Measurements from ENCODE around the gene CYP2A7. TPM values are rescaled to one million over a fixed set of nuclear protein-coding genes. Genes with fewer than 3 reads are reported as not detected.
"Not testable (repeated sequence)": the region's sequence is repeated elsewhere in the genome, so short reads cannot be mapped to it uniquely, and the experiment has no call there.

CYP2A7 gene
- total and polyA plus RNA-seq, 2 of the 8 experiments (the other 6 are each of a cell fraction or from before 2014, with no cell fraction given) = 0.23 TPM; not detected in 1

- CTCF ChIA-PET (ENCODE audit: partially characterized antibody) = interaction anchor here (1.8 kb wide), 1 partner anchor 241 kb away, joined by 4 read pairs; no protein-coding TSS in a partner anchor
- WGBS, 2 experiments (ENCODE audit: extremely low coverage in 1 of 2, insufficient coverage in 1 of 2, insufficient read length in 1 of 2, insufficient replicate concordance in 2 of 2, low coverage in 1 of 2, low lambda C conversion rate in 2 of 2, missing lambda C conversion rate in 1 of 2) = 30% methylated on average over 11 of the region's 23 CpGs; no CpG with 5 or more reads in 1 of the 2 experiments
Observed at GRCh38 chr19:40875526-40875951, 6.5 kb downstream of the CYP2A7 start.

GRCh38 chr19:40874874-40875273, 7.2 kb downstream of the CYP2A7 start:
- H2BK20ac ChIP-seq (ENCODE audit: low read length); H2BK120ac ChIP-seq (replicated peaks; ENCODE audit: low read depth, low read length); H3K23me2 ChIP-seq (ENCODE audit: low read depth, low read length); H3K27me3 ChIP-seq (replicated peaks in 1 of 4; ENCODE audit: control insufficient read depth in 3 of 4, extremely low read depth in 1 of 4, insufficient read depth in 3 of 4, low read length in 3 of 4); H4K5ac ChIP-seq (ENCODE audit: insufficient read length, low read depth, low read length); H3K36me3 ChIP-seq (ENCODE audit: control insufficient read depth in 2 of 4, insufficient read depth in 4 of 4, low read length in 3 of 4); H3K27ac ChIP-seq (ENCODE audit: low read depth, low read length); H4K8ac ChIP-seq (ENCODE audit: extremely low read depth, insufficient read depth, low read length); H2AFZ ChIP-seq (ENCODE audit: low read length); H3K23ac ChIP-seq (ENCODE audit: insufficient read length); H2BK12ac ChIP-seq (ENCODE audit: low read depth, low read length); H3K9ac ChIP-seq (replicated peaks in 1 of 4; ENCODE audit: extremely low read depth in 1 of 4, low read depth in 3 of 4, low read length in 3 of 4); DNase-seq (ENCODE audit: low read depth in 1 of 2, low spot score in 2 of 2); H2BK15ac ChIP-seq (ENCODE audit: low read length); H2BK5ac ChIP-seq (ENCODE audit: low read depth, low read length); H3K56ac ChIP-seq (replicated peaks; ENCODE audit: insufficient read length, low read depth, low read length); H4K20me1 ChIP-seq (replicated peaks in 1 of 2; ENCODE audit: control insufficient read depth in 1 of 2, insufficient read depth in 2 of 2, low read length in 2 of 2); H3K18ac ChIP-seq (ENCODE audit: extremely low read depth, low read length); H3K4me1 ChIP-seq (replicated peaks in 1 of 4; ENCODE audit: control insufficient read depth in 3 of 4, insufficient read depth in 4 of 4, low read length in 3 of 4); CTCF ChIA-PET (ENCODE audit: partially characterized antibody); H3K14ac ChIP-seq (ENCODE audit: insufficient read length); H3K79me2 ChIP-seq (ENCODE audit: control insufficient read depth in 1 of 2, insufficient read depth in 2 of 2, low read length in 2 of 2); H2AK5ac ChIP-seq (ENCODE audit: low read depth, low read length); H3K4me2 ChIP-seq (ENCODE audit: insufficient read depth in 1 of 2, low read depth in 2 of 2, low read length in 2 of 2); H3K9me3 ChIP-seq (ENCODE audit: insufficient read depth in 2 of 2, low read depth in 1 of 2, low read length in 1 of 2); H3K79me1 ChIP-seq (ENCODE audit: low read depth, low read length); H4K91ac ChIP-seq (replicated peaks; ENCODE audit: insufficient read length, low read length); H3K4me3 ChIP-seq (ENCODE audit: extremely low read depth in 1 of 4, insufficient read depth in 2 of 4, low read depth in 3 of 4, low read length in 4 of 4); H3K4ac ChIP-seq (replicated peaks; ENCODE audit: insufficient read length, low read depth, low read length); POLR2A ChIA-PET (ENCODE audit: partially characterized antibody); FAIRE-seq: not testable (repeated sequence)
- 83% methylated on average over 1 of the region's 4 CpGs; no CpG with 5 or more reads in 1 of the 2 experiments for WGBS, 2 experiments (ENCODE audit: extremely low coverage in 1 of 2, insufficient coverage in 1 of 2, insufficient read length in 1 of 2, insufficient replicate concordance in 2 of 2, low coverage in 1 of 2, low lambda C conversion rate in 2 of 2, missing lambda C conversion rate in 1 of 2)

More at GRCh38 chr19:40875526-40875951, 6.5 kb downstream of the CYP2A7 start:
- H3K4me1 ChIP-seq (replicated peaks in 1 of 4; ENCODE audit: control insufficient read depth in 3 of 4, insufficient read depth in 4 of 4, low read length in 3 of 4); H3K18ac ChIP-seq (ENCODE audit: extremely low read depth, low read length); H3K4ac ChIP-seq (replicated peaks; ENCODE audit: insufficient read length, low read depth, low read length); H2BK20ac ChIP-seq (ENCODE audit: low read length); H4K5ac ChIP-seq (ENCODE audit: insufficient read length, low read depth, low read length); H3K79me2 ChIP-seq (ENCODE audit: control insufficient read depth in 1 of 2, insufficient read depth in 2 of 2, low read length in 2 of 2); H3K27me3 ChIP-seq (replicated peaks in 1 of 4; ENCODE audit: control insufficient read depth in 3 of 4, extremely low read depth in 1 of 4, insufficient read depth in 3 of 4, low read length in 3 of 4); H4K8ac ChIP-seq (ENCODE audit: extremely low read depth, insufficient read depth, low read length); POLR2A ChIA-PET (ENCODE audit: partially characterized antibody); H4K20me1 ChIP-seq (replicated peaks in 1 of 2; ENCODE audit: control insufficient read depth in 1 of 2, insufficient read depth in 2 of 2, low read length in 2 of 2); H3K4me2 ChIP-seq (ENCODE audit: insufficient read depth in 1 of 2, low read depth in 2 of 2, low read length in 2 of 2); H3K56ac ChIP-seq (replicated peaks; ENCODE audit: insufficient read length, low read depth, low read length); H3K36me3 ChIP-seq (ENCODE audit: control insufficient read depth in 2 of 4, insufficient read depth in 4 of 4, low read length in 3 of 4); H2BK120ac ChIP-seq (replicated peaks; ENCODE audit: low read depth, low read length); FAIRE-seq; H4K91ac ChIP-seq (replicated peaks; ENCODE audit: insufficient read length, low read length); H2BK5ac ChIP-seq (ENCODE audit: low read depth, low read length); H2BK15ac ChIP-seq (ENCODE audit: low read length); H3K9me3 ChIP-seq (ENCODE audit: insufficient read depth in 2 of 2, low read depth in 1 of 2, low read length in 1 of 2); H3K14ac ChIP-seq (ENCODE audit: insufficient read length); H3K9ac ChIP-seq (replicated peaks in 1 of 4; ENCODE audit: extremely low read depth in 1 of 4, low read depth in 3 of 4, low read length in 3 of 4); H3K27ac ChIP-seq (ENCODE audit: low read depth, low read length); H2BK12ac ChIP-seq (ENCODE audit: low read depth, low read length); H3K79me1 ChIP-seq (ENCODE audit: low read depth, low read length); H3K23me2 ChIP-seq (ENCODE audit: low read depth, low read length); H3K23ac ChIP-seq (ENCODE audit: insufficient read length); H2AK5ac ChIP-seq (ENCODE audit: low read depth, low read length); H2AFZ ChIP-seq (ENCODE audit: low read length): not testable (repeated sequence)
- peak overlapping the region in 1 of 4 experiments; percentile 47; a peak in 2 of 8 replicates for H3K4me3 ChIP-seq (ENCODE audit: extremely low read depth in 1 of 4, insufficient read depth in 2 of 4, low read depth in 3 of 4, low read length in 4 of 4)
- peak in 1 of 2 experiments; percentile 94 for DNase-seq (ENCODE audit: low read depth in 1 of 2, low spot score in 2 of 2)
